Right kidney (tissue), 9 donors: Measurements from ENCODE around the gene NHEJ1.
"Not testable (repeated sequence)": the region's sequence is repeated elsewhere in the genome, so short reads cannot be mapped to it uniquely, and the experiment has no call there.

ENCODE experiments used
- DNase-seq: peaks from one replicate; pipeline ENCODE4 v3.0.0-alpha.2; 2016
- long read RNA-seq, 8 donors: transcript quantifications; one replicate each; lab custom pipeline, GENCODE V29; 2026

The NHEJ1 gene
- long read RNA-seq, donor 1, transcript NHEJ1-201 (8 exons, 2,094 nt), result major isoform, 7 of 7 reads
- long read RNA-seq, donor 1, partial matches to known transcripts, result 0 of 7 reads
- long read RNA-seq, donor 1, other reads (novel, unspliced or antisense), result 0 of 7 reads
- long read RNA-seq, donor 2, result 0 reads
- long read RNA-seq, donor 3, partial matches to known transcripts, result 0 of 1 reads
- long read RNA-seq, donor 3, other reads (novel, unspliced or antisense), result 0 of 1 reads
- long read RNA-seq, donor 4, partial matches to known transcripts, result 0 of 3 reads
- long read RNA-seq, donor 4, other reads (novel, unspliced or antisense), result 0 of 3 reads
- long read RNA-seq, donor 5, transcript NHEJ1-201 (8 exons, 2,094 nt), result major isoform, 5 of 6 reads
- long read RNA-seq, donor 5, partial matches to known transcripts, result 0 of 6 reads
- long read RNA-seq, donor 5, other reads (novel, unspliced or antisense), result 0 of 6 reads
- long read RNA-seq, donor 6, partial matches to known transcripts, result 0 of 3 reads
- long read RNA-seq, donor 6, other reads (novel, unspliced or antisense), result 0 of 3 reads
- long read RNA-seq, donor 7, partial matches to known transcripts, result 0 of 4 reads
- long read RNA-seq, donor 7, other reads (novel, unspliced or antisense), result 0 of 4 reads
- long read RNA-seq, donor 8, partial matches to known transcripts, result 0 of 4 reads
- long read RNA-seq, donor 8, other reads (novel, unspliced or antisense), result 0 of 4 reads

GRCh38 chr2:219160186-219161017 is at the start of gene NHEJ1:
TSS of gene NHEJ1 (minus strand) at chr2:219160815. CDS start at chr2:219158362, 2,453 bp downstream.
- peak; percentile 99 for DNase-seq

- DNase-seq, result no peak
Observed at GRCh38 chr2:219209236-219210195, 48.9 kb upstream of the NHEJ1 start.

DNA sequence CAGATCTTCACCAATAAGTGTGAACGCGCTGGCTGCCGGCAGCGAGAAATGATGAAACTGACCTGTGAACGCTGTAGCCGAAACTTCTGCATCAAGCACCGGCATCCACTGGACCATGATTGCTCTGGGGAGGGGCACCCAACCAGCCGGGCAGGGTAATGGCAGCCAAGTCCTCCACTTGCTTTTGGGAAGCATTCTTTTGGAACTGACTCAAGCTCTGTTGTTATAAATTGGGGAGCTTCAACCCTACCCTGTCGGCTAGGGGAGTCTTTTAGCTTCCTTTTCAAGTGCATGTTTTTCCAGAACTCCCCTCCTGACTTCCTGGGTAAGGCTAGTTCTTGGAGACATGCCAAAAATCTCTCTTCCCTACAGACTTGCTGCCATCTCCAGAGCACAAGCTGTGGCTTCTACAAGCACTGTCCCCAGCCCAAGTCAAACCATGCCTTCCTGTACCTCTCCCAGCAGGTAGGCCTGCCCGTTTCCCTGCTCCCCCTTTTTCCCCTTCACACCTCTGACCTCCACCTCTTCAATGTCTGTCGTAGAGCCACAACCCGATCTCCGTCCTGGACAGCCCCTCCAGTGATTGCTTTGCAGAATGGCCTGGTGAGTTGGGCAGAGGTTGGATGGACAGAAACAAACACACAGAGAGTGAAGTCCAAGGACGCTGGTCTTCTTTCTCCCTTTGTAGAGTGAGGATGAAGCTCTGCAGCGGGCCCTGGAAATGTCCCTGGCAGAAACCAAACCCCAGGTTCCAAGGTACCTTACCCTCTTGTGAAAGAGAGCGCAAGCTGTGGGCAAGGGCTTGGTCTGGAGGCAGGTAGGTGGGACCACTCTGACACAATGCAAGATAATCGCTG is 47.5 kb upstream of the NHEJ1 start:
- peak; percentile 19 for DNase-seq

DNA sequence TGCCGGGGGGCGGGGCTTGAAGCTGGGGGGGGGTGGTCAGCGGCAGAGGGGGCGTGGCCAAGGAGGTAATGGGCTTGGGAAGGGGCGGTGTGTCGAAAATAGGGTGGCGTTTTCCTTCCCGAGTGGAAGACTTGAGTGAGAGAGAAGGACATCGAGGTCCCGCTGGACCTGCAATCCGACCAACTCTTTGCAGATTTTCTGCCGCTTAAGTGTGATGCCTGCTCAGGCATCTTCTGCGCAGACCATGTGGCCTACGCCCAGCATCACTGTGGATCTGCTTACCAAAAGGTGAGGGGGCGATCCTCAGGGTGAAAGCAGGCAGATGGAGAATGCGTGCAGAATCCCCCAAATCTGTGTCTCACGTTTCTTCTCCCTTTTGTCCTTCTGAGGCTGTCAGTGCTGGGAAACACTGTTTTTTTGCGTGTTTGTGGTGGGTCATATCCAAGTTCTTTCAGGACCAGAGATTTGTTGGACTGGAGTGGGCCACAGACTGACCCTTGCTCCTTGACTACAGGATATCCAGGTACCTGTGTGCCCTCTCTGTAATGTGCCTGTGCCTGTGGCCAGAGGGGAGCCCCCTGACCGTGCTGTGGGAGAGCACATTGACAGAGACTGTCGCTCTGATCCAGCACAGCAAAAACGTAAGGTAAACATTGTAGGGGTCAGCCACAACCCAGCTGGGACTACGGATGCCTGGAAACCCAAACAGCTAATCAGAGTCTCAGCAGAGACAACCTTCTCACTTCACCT is 46.7 kb upstream of the NHEJ1 start:
- no peak for DNase-seq

DNA sequence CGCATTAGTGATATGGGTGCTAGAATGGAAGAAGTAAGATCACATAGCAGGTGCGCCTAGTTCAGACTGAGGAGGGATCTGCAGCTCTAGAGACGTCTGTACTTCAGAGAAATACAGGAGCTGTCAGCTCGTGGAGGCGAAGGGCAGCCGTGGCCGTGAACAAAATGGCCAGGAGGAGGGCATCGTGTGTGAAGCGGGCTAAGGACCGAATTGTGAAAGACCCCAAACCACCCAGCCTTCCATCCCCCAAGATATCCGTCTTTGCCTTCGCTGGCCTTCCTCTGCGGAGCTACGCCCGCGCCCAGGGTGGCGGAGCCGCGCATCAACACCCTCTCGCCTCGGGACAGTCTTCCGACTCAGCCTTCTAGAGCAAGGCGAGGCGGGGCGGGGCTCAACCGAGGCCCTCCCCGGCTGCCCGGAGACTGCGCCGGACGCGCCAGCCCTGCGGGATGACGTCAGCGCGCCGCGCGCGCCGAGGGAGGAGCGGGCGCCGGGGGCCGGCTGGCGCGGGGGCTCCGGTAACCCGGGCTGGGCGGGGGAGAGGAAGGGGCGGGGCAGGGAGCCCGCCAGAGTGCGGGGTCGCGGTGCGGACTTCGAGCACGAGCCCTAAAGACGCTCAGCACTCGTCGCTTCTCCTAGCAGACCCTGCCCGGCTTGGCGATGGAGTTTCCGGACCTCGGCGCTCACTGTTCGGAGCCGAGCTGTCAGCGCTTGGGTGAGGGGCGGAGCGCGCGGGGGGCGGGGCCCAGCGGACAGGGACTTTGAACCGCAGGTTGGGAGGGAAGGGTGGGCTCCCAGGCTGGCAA is 45.9 kb upstream of the NHEJ1 start, which contains the start of gene ZFAND2B:
ZFAND2B (plus strand) TSS at position 455 of the 806 bp plus-strand sequence; CDS start at position 661, 206 bp downstream.
- peak; percentile 96 for DNase-seq

GRCh38 chr2:219205981-219206327 is 45.3 kb upstream of the NHEJ1 start:
- no peak for DNase-seq

GRCh38 chr2:219205165-219205538 is 44.5 kb upstream of the NHEJ1 start:
- no peak for DNase-seq

DNA sequence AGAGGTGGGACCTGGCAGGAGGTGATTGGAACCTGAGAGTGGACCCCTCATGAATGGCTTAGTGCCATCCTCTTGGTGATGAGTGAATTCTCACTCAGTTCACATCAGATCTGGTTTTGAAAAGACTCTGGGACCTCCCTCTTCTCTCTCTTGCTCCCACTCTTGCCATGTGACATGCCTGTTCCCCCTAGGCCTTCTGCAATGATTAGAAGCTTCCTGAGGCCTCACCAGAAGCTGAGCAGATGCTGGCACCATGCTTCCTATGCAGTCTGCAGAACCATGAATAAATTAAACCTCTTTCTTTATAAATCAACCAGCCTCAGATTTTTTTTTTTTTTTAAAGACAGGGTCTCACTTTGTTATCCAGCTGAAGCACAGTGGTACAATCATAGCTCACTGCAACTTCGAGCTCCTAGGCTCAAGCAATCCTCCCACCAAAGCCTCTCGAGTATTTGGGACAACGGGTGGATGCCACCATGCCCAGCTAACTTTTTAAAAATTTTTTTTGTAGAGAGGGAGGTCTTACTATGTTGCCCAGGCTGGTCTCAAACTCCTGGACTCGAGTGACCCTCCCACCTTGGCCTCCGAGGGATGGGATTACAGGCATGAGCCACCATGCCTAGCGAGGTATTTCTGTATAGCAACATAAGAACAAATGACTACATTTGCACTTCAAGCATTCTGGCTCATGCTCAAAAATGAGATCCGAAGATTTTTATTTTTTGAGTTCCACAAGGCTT is 44.0 kb upstream of the NHEJ1 start:
- no peak for DNase-seq

DNA sequence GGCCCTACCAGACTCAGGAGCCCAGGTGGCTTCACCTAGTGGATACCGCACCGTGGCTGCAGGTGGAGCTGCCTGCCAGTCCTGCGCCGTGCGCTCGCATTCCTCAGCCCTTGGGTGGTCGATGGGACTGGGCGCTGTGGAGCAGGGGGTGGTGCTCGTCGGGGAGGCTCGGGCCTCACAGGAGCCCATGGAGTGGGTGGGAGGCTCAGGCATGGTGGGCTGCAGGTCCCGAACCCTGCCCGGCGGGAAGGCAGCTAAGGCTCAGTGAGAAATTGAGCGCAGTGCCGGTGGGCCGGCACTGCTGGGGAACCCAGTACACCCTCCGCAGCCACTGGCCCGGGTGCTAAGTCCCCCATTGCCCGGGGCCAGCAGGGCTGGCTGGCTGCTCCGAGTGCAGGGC is 40.7 kb upstream of the NHEJ1 start:
- DNase-seq, result not testable (repeated sequence)

- DNase-seq, result not testable (repeated sequence)
Observed at GRCh38 chr2:219200502-219201326, 40.1 kb upstream of the NHEJ1 start.

DNA sequence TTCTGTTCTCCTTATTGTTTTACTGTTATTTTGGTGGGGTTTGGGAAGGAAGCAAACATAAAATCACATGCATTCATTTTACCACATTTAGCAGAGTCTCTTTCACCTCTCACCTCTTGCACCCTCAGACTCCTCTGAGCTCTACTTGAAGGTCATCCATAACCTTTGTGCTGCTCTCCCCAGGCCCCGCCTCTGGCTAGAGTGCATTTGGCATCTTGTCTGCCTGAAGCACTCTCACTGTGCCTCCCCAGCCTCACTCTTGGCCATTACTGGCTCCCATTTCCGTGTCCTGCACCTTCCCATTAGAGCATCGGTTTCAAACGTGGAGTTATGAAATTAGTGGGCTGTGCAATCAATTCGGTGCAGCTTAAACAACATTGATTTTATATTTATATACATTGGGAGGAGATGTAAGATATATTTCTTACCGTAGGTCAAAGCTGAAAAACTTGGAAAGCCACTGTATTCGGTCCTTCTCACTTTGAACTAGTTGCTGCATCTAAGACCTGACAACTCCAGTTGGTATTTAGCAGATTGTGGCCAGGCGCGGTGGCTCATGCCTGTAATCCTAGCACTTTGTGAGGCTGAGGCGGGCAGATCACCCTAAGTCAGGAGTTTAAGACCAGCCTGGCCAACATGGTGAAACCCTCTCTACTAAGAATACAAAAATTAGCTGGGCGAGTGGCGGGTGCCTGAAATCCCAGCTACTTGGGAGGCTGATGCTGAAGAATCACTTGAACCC is 39.0 kb upstream of the NHEJ1 start:
- DNase-seq, result no peak

GRCh38 chr2:219198974-219199373 is 38.4 kb upstream of the NHEJ1 start:
- no peak for DNase-seq

DNA sequence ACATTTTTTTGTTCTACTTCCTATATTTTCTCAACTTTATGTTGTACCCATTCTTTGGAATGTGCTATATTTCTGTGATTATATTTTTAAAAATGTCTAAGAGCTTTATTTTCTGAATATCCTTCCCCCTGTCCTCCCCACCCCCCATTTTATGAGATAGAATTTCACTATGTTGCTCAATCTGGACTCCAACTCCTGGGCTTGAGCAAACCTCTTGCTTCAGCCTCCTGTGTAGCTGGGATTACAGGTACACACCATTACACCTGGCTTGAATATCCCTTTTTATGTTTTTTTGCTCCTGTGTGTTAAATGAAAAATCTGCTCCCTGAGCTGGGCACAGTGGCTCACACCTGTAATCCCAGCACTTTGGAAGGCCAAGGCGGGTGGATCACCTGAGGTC is 36.8 kb upstream of the NHEJ1 start:
- DNase-seq, result no peak

DNA sequence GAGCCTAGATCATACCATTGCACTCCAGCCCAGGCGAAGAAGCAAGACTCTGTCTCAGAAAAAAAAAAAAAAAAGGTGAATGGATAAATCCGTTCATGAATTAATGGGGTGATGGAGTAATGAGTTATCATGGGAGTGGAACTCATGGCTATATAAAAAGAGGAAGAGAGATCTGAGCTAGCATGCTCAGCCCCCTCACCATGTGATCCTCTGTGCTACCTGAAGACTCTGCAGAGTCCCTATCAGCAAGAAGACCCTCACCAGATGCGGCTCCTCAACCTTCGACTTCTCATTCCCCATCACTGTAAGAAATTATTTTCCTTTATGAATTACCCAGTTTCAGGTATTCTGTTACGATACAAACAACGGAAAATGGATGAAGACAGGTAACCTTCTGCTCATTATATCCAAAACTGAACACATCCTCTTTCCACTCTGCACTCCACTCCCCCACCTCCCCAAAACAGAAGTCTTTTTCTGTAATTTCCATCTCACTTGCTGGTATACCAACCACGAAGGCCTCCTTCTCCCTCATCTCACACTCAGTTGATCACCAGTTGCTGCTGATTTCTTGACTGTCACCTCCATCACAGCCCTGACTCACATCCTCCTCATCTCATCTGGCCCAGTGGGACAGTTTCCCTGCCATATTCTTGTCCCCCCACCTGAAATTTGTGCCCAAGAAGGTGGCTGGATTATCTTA is 26.3 kb upstream of the NHEJ1 start:
- DNase-seq, result no peak

GRCh38 chr2:219184121-219184520 is 23.5 kb upstream of the NHEJ1 start:
- DNase-seq, result no peak
